GM18511 (cell line): ENCODE measurements around the gene HGFAC.
"Not testable (repeated sequence)": the region's sequence is repeated elsewhere in the genome, so short reads cannot be mapped to it uniquely, and the experiment has no call there.

ENCODE experiments used
- ATAC-seq: cut with Tn5 transposase; IDR thresholded peaks from one replicate; pipeline ENCODE4 v1.9.1; 2021; ENCODE audit warnings: mild to moderate bottlenecking, moderate library complexity; ENCODE audit not compliant: unreplicated experiment

Gene HGFAC

GRCh38 chr4:3440979-3441500, 728 bp upstream of the HGFAC start:
- ATAC-seq, result no peak

- no peak for ATAC-seq
Measured at GRCh38 chr4:3442460-3442958, 741 bp downstream of the HGFAC start.

DNA sequence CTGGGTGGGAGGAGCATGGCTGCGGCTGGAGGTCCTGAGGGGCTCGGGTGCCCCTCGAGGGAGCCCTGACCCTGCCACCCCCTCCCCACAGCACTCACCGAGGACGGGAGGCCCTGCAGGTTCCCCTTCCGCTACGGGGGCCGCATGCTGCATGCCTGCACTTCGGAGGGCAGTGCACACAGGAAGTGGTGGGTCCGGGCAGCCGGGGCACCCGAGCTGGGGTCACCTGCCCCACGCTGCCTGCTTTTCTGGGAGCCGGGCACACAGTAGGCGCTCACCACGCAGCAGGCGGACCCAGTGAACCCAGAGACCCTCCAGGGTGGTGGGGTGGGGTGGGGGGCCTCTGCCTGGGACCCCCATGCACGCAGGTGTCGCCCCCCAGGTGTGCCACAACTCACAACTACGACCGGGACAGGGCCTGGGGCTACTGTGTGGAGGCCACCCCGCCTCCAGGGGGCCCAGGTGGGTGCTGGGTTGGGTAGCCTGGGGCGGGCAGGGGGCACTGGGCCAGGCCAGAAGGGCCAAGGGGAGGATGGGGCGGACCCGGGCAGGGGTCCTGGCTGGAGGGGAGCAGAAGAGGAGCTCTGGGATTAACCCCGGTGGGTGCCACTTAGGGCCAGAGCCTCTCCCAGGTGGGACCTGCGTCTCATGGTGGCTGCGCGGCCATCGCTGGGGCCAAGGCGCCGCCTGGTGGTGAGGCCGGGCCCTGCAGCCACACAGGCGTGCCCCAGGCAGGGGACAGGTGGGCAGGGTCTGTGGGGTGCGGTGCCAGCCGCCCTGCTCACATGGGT, 1.4 kb downstream of the HGFAC start:
- ATAC-seq, result no peak

GRCh38 chr4:3443750-3444309, 2.1 kb downstream of the HGFAC start:
- ATAC-seq, result no peak

DNA sequence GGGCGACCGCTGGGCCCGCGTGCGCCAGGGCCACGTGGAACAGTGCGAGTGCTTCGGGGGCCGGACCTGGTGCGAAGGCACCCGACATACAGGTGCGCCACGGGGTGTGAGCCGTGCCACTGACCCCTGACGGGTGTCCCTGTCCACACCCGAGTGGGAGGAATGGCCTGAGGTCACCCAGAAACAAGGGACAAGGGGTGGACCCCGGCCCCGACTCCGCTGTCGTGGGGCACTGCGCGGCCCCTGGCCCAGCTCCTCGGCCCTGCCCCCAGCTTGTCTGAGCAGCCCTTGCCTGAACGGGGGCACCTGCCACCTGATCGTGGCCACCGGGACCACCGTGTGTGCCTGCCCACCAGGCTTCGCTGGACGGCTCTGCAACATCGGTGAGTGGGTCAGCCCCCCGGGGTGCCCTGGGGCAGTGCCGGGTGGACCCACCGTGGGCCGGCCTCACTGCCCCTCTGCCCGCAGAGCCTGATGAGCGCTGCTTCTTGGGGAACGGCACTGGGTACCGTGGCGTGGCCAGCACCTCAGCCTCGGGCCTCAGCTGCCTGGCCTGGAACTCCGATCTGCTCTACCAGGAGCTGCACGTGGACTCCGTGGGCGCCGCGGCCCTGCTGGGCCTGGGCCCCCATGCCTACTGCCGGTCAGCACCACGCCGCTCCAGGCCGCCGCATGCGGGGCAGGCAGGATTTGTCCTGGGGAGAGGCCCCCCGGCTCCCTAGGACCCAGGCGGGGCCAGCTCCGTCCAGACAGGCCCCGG, 2.8 kb downstream of the HGFAC start:
- no peak for ATAC-seq

GRCh38 chr4:3445111-3445820, 3.5 kb downstream of the HGFAC start:
- ATAC-seq, result no peak

DNA sequence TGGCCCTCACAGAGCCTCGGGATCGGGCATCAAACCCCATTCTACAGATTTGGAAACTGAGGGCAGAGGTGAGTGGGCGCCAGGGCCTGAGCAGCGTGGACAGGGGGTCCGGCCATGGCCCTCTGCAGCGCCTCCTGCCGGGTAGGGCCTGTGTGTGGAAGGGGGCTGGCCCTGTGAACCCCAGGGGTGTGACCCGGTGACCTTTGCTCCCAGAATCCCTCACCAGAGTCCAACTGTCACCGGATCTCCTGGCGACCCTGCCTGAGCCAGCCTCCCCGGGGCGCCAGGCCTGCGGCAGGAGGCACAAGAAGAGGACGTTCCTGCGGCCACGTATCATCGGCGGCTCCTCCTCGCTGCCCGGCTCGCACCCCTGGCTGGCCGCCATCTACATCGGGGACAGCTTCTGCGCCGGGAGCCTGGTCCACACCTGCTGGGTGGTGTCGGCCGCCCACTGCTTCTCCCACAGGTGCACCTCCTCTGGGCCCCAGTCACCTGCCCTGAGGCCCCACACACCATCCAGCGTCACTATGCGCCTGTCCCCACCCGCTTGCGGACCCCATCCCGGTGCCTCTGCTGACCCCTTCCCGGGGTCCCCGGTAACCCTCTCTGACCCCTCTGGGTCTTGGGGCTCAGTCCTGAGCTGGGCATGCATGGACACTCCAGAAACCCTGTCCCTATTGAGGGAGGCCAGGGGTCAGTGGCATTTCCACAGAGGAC, 4.2 kb downstream of the HGFAC start:
- no peak for ATAC-seq

DNA sequence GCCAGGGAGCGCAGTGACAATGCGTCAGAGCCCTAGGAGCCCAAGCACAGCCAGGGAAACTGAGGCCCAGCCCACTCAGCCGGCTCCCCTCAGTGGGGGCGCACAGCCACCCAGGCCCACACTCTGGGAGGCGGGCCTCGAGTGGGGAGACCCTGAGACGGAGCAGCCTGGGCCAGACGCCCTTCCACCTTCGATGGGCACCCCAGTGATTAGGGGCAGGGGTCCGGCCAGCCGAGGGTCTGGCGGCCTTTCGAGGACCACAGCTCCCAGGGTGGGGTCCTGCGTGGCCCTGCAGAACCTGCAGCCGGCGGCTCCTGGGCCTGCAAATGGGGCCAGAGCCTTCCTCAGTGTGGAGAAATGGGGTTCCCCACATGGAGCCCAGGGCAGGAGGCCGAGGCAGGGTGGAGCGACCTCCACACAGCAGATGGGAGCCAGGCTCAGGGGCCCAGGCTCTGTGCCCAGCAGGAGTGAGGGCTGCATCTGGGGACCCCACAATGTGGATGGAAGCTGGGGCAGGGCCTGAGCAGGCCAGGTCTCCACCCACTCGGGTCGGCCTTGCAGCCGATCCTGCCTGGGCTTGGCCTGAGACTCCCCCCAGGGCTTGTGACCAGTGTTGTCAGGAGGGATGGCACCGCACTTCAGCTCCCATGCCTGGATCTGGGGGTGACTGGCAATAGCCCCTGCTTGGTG, 5.0 kb downstream of the HGFAC start:
- no peak for ATAC-seq

GRCh38 chr4:3447431-3448395, 5.9 kb downstream of the HGFAC start:
- no peak for ATAC-seq

GRCh38 chr4:3449047-3449573, 7.3 kb downstream of the HGFAC start:
- no peak for ATAC-seq

DNA sequence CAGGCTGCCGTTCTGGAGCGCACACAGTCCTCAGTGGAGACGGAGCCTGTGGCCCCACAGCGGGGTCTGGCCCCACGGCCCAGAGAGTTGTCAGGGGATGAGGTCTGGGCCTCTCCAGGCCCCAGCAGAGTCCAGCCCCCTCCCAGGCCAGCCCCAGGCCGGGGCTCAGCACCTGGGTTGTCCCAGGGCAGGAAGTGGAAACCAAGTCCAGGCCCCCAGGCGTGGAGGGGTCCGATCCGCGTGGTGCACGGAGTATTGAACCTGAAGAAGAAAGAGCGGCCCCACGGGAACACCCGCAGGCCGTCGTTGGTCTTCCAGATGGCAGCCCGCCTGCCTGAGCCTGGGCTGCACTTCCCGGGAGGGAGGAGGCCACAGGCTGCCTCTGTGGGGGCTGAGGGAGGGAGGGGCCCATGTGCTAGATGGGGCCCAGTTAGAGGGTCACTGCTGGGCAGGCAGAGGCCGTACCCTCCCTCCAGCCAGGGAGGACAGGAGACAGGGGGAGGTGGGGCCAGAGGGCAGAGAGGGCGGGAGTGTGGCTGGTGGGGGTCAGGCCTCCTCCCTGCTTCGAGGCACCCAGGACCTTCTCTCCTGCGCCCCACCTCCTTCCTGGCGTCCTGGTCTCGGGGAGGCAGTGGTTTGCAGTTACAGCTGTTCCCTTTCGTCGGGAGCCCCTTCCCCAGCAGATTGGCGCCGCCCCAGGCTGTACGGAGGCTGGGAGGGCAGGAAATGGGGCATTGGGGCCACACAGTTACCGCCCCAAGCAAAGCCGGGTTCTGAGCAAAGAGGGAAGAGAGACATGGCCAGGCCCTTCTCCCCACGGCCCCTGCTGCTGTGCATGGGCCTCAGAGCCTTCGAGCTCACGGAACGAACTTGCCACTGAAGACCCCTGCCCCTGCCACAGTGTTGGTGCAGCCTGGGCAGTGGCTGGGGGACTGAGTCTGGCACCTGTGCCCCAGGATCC, 8.1 kb downstream of the HGFAC start:
- ATAC-seq, result no peak

- no peak for ATAC-seq
Measured at GRCh38 chr4:3450643-3451042, 8.9 kb downstream of the HGFAC start.

GRCh38 chr4:3451956-3452355, 10.2 kb downstream of the HGFAC start:
- ATAC-seq, result no peak

GRCh38 chr4:3452376-3452775, 10.6 kb downstream of the HGFAC start:
- no peak for ATAC-seq

- not testable (repeated sequence) for ATAC-seq
Measured at GRCh38 chr4:3455596-3455995, 13.8 kb downstream of the HGFAC start.

- ATAC-seq, result no peak
Measured at GRCh38 chr4:3458371-3458770, 16.6 kb downstream of the HGFAC start.

DNA sequence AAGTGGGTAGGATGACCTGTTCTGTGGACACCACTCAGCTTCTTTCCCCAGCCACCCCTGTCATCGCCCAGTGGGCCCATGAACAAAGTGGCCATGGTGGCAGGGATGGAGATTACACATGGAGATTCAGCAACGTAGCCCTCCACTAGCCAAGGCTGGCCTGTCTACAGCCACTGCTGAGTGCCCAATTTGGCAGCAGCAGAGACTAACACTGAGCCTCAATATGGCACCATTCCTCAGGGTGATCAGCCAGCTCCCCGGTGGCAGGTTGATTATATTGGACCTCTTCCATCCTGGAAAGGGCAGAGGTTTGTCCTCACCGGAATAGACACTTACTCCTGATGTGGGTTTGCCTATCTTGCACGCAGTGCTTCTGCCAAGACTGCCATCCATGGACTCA, 17.4 kb downstream of the HGFAC start:
- not testable (repeated sequence) for ATAC-seq
